ENCODE measurements around the gene EHF.

- TF ChIP-seq GATA2 (IDR thresholded peaks at IDR 0.05; ENCODE audit: low read depth, low read length) (no peak), GATA3 (IDR thresholded peaks at IDR 0.05; ENCODE audit: low read depth, low read length) (no peak)
Measured at GRCh38 chr11:34658071-34659015, 37.5 kb downstream of the EHF start.
